HCT116 (cell line): ENCODE measurements around the gene CUBN. TPM values are rescaled to one million over a fixed set of nuclear protein-coding genes. Genes with fewer than 3 reads are reported as not detected.

Experiments used
- ATAC-seq: fragments of 200-7000 bp; cut with Tn5 transposase; 2 replicates; pipeline ENCODE4 v1.9.1; 2020; ENCODE audit warnings: mild to moderate bottlenecking, moderate library complexity
- BruUV-seq: library from RNA; stranded (reverse); fragments of 400-500 nt; replicated peaks from 2 replicates; lab custom pipeline; 2021; lab: Mats Ljungman, UMichigan
- CTCF ChIA-PET: fragments of 300-600 bp; sonication (Branson Sonifier 250); formaldehyde crosslinking; loops from one replicate; lab custom pipeline; 2021; ENCODE audit warnings: antibody characterized with exemption; lab: Charles Lee
- POLR2A ChIA-PET: fragments of 300-600, 350-600 bp; sonication (Branson Sonifier 250); formaldehyde crosslinking; loops from one replicate; lab custom pipeline; 2021; ENCODE audit warnings: antibody characterized with exemption; lab: Charles Lee
- RAD21 ChIA-PET, 2 experiments: fragments of 300-600 bp; sonication (Branson Sonifier 250); formaldehyde crosslinking; loops; one replicate each; lab custom pipeline; 2023; ENCODE audit warnings: low total read pairs in 2 of 2; ENCODE audit not compliant: uncharacterized antibody in 2 of 2, unreplicated experiment in 2 of 2, low non-redundant PET in 1 of 2; lab: Charles Lee
- DNase-seq: peaks from one replicate; pipeline ENCODE4 v3.0.0-alpha.2; 2010; ENCODE audit warnings: low read depth, low spot score
- H2AFZ ChIP-seq: fragments of 200-600 bp; shearing (Covaris generic), sonication (generic); 2 replicates; pipeline ENCODE4 v1.6.1; 2017; ENCODE audit warnings: low read depth, mixed run types, mixed read lengths, antibody characterized with exemption, low read length; ENCODE audit not compliant: poor library complexity, severe bottlenecking
- H3K27ac ChIP-seq: 2 replicates; pipeline ENCODE4 v1.5.1; 2012; ENCODE audit warnings: low read depth, low read length
- H3K27me3 ChIP-seq: fragments of 200-600 bp; sonication (generic); 2 replicates; pipeline ENCODE4 v1.6.1; 2016; ENCODE audit warnings: mixed run types, low read length, mixed read lengths; ENCODE audit not compliant: insufficient read depth
- H3K36me3 ChIP-seq, 2 experiments: fragments of 200-500 bp in 1 of 2; fragments of 200-600 bp in 1 of 2; sonication (Bioruptor generic) in 1 of 2; sonication (generic) in 1 of 2; 2 replicates each; pipeline versions ENCODE4 v1.5.1 to v1.6.1; 2014 to 2016; ENCODE audit warnings: low read length in 2 of 2, inconsistent platforms in 1 of 2, mixed read lengths in 1 of 2, mixed run types in 1 of 2; ENCODE audit not compliant: insufficient read depth in 2 of 2, control insufficient read depth in 1 of 2
- H3K4me1 ChIP-seq, 2 experiments: fragments of 200-600 bp in 1 of 2; sonication (generic) in 1 of 2; 2 replicates each; pipeline versions ENCODE4 v1.5.1 to v1.6.1; 2012 to 2017; ENCODE audit warnings: low read length in 2 of 2, inconsistent platforms in 1 of 2, mild to moderate bottlenecking in 1 of 2, mixed read lengths in 1 of 2, mixed run types in 1 of 2, moderate library complexity in 1 of 2; ENCODE audit not compliant: insufficient read depth in 2 of 2, control insufficient read depth in 1 of 2
- H3K4me2 ChIP-seq: fragments of 200-600 bp; sonication (generic); 2 replicates; pipeline ENCODE4 v1.6.1; 2017; ENCODE audit warnings: mixed run types, low read length, mixed read lengths
- H3K4me3 ChIP-seq, 2 experiments: fragments of 200-600 bp in 1 of 2; sonication (generic) in 1 of 2; replicated peaks in 1 of 2; 2 replicates each; pipeline ENCODE4 v1.5.1; 2011 to 2016; ENCODE audit warnings: low read length in 2 of 2, control low read depth in 1 of 2, low read depth in 1 of 2, mild to moderate bottlenecking in 1 of 2, mixed read lengths in 1 of 2, mixed run types in 1 of 2
- H3K79me2 ChIP-seq: fragments of 200-600 bp; sonication (generic); 2 replicates; pipeline ENCODE4 v1.6.1; 2017; ENCODE audit warnings: mild to moderate bottlenecking, mixed run types, low read length, moderate library complexity, mixed read lengths; ENCODE audit not compliant: insufficient read depth
- H3K9ac ChIP-seq: fragments of 200-600 bp; sonication (generic); 2 replicates; pipeline ENCODE4 v1.6.1; 2016; ENCODE audit warnings: low read length, mixed read lengths
- H3K9me2 ChIP-seq: fragments of 200-600 bp; sonication (generic), shearing (Covaris generic); 2 replicates; pipeline ENCODE4 v1.6.1; 2017; ENCODE audit warnings: mixed run types, mild to moderate bottlenecking, moderate library complexity; ENCODE audit not compliant: insufficient read depth
- H3K9me3 ChIP-seq, 2 experiments: fragments of 200-500 bp in 1 of 2; fragments of 200-600 bp in 1 of 2; sonication (Bioruptor generic) in 1 of 2; sonication (generic) in 1 of 2; 2 replicates each; pipeline ENCODE4 v1.6.1; 2014 to 2017; ENCODE audit warnings: low read length in 2 of 2, mixed read lengths in 2 of 2, inconsistent platforms in 1 of 2, low read depth in 1 of 2, mild to moderate bottlenecking in 1 of 2, mixed run types in 1 of 2, moderate library complexity in 1 of 2; ENCODE audit not compliant: control insufficient read depth in 1 of 2, insufficient read depth in 1 of 2
- H4K20me1 ChIP-seq: fragments of 200-600 bp; sonication (generic), shearing (Covaris generic); 2 replicates; pipeline ENCODE4 v1.6.1; 2017; ENCODE audit warnings: mixed run types, mild to moderate bottlenecking, moderate library complexity; ENCODE audit not compliant: insufficient read depth
- CEBPB ChIP-seq: IDR thresholded peaks from 2 replicates; pipeline ENCODE4 v1.6.1; 2012; ENCODE audit warnings: low read depth
- EGR1 ChIP-seq: IDR thresholded peaks from 2 replicates; pipeline ENCODE4 v1.6.1; 2012; ENCODE audit warnings: low read depth
- EZH2 ChIP-seq: fragments of 200-600 bp; sonication (generic); IDR thresholded peaks from 2 replicates; pipeline ENCODE4 v1.6.1; 2017; ENCODE audit warnings: antibody characterized with exemption, mixed run types
- EZH2phosphoT487 ChIP-seq: fragments of 200-600 bp; IDR thresholded peaks from 2 replicates; pipeline ENCODE4 v1.6.1; 2018; ENCODE audit warnings: antibody characterized with exemption, borderline replicate concordance
- FOSL1 ChIP-seq: IDR thresholded peaks from 2 replicates; pipeline ENCODE4 v1.6.1; 2012; ENCODE audit warnings: low read depth
- JUND ChIP-seq: IDR thresholded peaks from 2 replicates; pipeline ENCODE4 v1.6.1; 2012
- POLR2A ChIP-seq: IDR thresholded peaks from 2 replicates; pipeline ENCODE4 v1.7.0; 2011; ENCODE audit warnings: borderline replicate concordance; ENCODE audit not compliant: insufficient read depth, insufficient read length; ENCODE audit errors: extremely low read depth
- POLR2AphosphoS5 ChIP-seq: IDR thresholded peaks from 2 replicates; pipeline ENCODE4 v1.6.1; 2011; ENCODE audit warnings: mild to moderate bottlenecking, low read depth, low read length, moderate library complexity
- RAD21 ChIP-seq: IDR thresholded peaks from 2 replicates; pipeline ENCODE4 v1.6.1; 2012; ENCODE audit warnings: low read depth, mild to moderate bottlenecking
- SIN3A ChIP-seq: IDR thresholded peaks from 2 replicates; pipeline ENCODE4 v1.6.1; 2012; ENCODE audit warnings: low read depth
- SP1 ChIP-seq: IDR thresholded peaks from 2 replicates; pipeline ENCODE4 v1.6.1; 2012; ENCODE audit warnings: low read depth
- TCF7L2 ChIP-seq: IDR thresholded peaks from 2 replicates; pipeline ENCODE4 v1.7.0; 2011; ENCODE audit warnings: borderline replicate concordance, inconsistent platforms; ENCODE audit not compliant: insufficient read depth, insufficient read length; ENCODE audit errors: extremely low read depth
- YY1 ChIP-seq: IDR thresholded peaks from 2 replicates; pipeline ENCODE4 v1.6.1; 2011; ENCODE audit warnings: low read length, low read depth, moderate library complexity, mild to moderate bottlenecking; ENCODE audit not compliant: insufficient replicate concordance; ENCODE audit errors: extremely low read depth
- ZFX ChIP-seq: fragments of 450-650 bp; IDR thresholded peaks from 2 replicates; pipeline ENCODE4 v1.6.1; 2017
- ZNF274 ChIP-seq: fragments of 200-500 bp; sonication (Bioruptor generic); IDR thresholded peaks from 2 replicates; pipeline ENCODE4 v1.6.1; 2014; ENCODE audit warnings: mild to moderate bottlenecking, low read depth, low read length, inconsistent platforms
- intact Hi-C: fragments of 100-400 bp; cut with micrococcal nuclease; formaldehyde crosslinking; loops from 2 replicates; pipeline ENCODE4 v1.10.0; 2022
- total RNA-seq: library from RNA; stranded (reverse); gene quantifications from one replicate; pipeline ENCODE4 v1.2.1, GENCODE V29; 2021; ENCODE audit not compliant: unreplicated experiment
- TF ChIP-seq, protein P1 (sequence below): IDR thresholded peaks from 2 replicates; pipeline ENCODE4 v1.6.1; 2012

CUBN gene
- total RNA-seq, 1 experiment from 2014 or later: 1.2 TPM

- Histone ChIP-seq H3K4me1 (no peaks in the 10 kb centered on the region), H2AFZ (no peak overlapping the region), H3K4me3 (no peak overlapping the region), H3K27me3 (no peaks in the 10 kb centered on the region), H4K20me1 (no peaks in the 10 kb centered on the region), H3K9me3 (no peaks in the 10 kb centered on the region), H3K9me2 (no peaks in the 10 kb centered on the region), H3K9ac (no peak overlapping the region), H3K27ac (no peak overlapping the region), H3K79me2 (no peaks in the 10 kb centered on the region), H3K36me3 (no peaks in the 10 kb centered on the region), H3K4me2 (no peak overlapping the region)
- ChIA-PET CTCF (no interaction called here), POLR2A (no interaction called here), RAD21 (no interaction called here)
- no peak for TF ChIP-seq EZH2phosphoT487
- intact Hi-C loops: no loop called here
- ATAC-seq (no peak), DNase-seq (no peak)
- no TSS peak for BruUV-seq
Measured at GRCh38 chr10:17145239-17145638, 15.6 kb upstream of the CUBN start.

GRCh38 chr10:17144757-17145156 lies 15.1 kb upstream of the CUBN start:
- H3K79me2 ChIP-seq: no peaks in the 10 kb centered on the region
- no peaks in the 10 kb centered on the region for H3K9me2 ChIP-seq
- CTCF ChIA-PET: no interaction called here
- TF ChIP-seq RAD21: no peak
- TF ChIP-seq EZH2phosphoT487: no peak
- TF ChIP-seq, protein P1, sequence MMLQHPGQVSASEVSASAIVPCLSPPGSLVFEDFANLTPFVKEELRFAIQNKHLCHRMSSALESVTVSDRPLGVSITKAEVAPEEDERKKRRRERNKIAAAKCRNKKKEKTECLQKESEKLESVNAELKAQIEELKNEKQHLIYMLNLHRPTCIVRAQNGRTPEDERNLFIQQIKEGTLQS: no peak
- TF ChIP-seq ZNF274: no peak
- no peak for TF ChIP-seq JUND
- no peak for TF ChIP-seq EZH2
- no peak for TF ChIP-seq CEBPB
- no peak for TF ChIP-seq ZFX
- TF ChIP-seq FOSL1: no peak
- no peak for TF ChIP-seq TCF7L2
- TF ChIP-seq YY1: no peak
- no peak for TF ChIP-seq EGR1
- no peak for TF ChIP-seq POLR2A
- TF ChIP-seq SIN3A: no peak
- TF ChIP-seq SP1: no peak
- TF ChIP-seq POLR2AphosphoS5: no peak
- RAD21 ChIA-PET: no interaction called here
- H3K4me3 ChIP-seq: no peak overlapping the region
- ATAC-seq: no peak
- H3K9ac ChIP-seq: no peak overlapping the region
- no TSS peak for BruUV-seq
- H3K4me2 ChIP-seq: no peak overlapping the region
- H3K36me3 ChIP-seq: no peaks in the 10 kb centered on the region
- POLR2A ChIA-PET: no interaction called here
- no peaks in the 10 kb centered on the region for H4K20me1 ChIP-seq
- no peak overlapping the region for H3K27ac ChIP-seq
- intact Hi-C loops: no loop called here
- no peaks in the 10 kb centered on the region for H3K27me3 ChIP-seq
- no peaks in the 10 kb centered on the region for H3K4me1 ChIP-seq
- no peaks in the 10 kb centered on the region for H3K9me3 ChIP-seq
- no peak overlapping the region for H2AFZ ChIP-seq
- no peak for DNase-seq
